Muscle of leg (tissue), 9 donors: ENCODE data around the gene ZCCHC14. TPM values are rescaled to one million over a fixed set of nuclear protein-coding genes. Genes with fewer than 3 reads are reported as not detected.

ENCODE experiments used
- polyA plus RNA-seq, 8 donors: library from polyadenylated mRNA; unstranded; fragments of 120-200 nt; gene quantifications; one replicate each; pipeline versions ENCODE4 v1.2.1 to v1.2.3, GENCODE V29; 2013; ENCODE audit warnings: inconsistent platforms in 1 of 8, low replicate concordance in 1 of 8; ENCODE audit not compliant: insufficient read length in 8 of 8, insufficient read depth in 1 of 8
- total RNA-seq: library from RNA; stranded (reverse); fragments of 120-200 nt; gene quantifications from one replicate; pipeline ENCODE4 v1.2.4, GENCODE V29; 2013

Gene ZCCHC14
- total and polyA plus RNA-seq, 9 donors: 10.1 to 23.2 (median 17.3) TPM

Other genes with a start within 250 kb of the ZCCHC14 start
- gene C16orf95, start 175.6 kb downstream of the ZCCHC14 start, total RNA-seq: 2.8 TPM
- gene C16orf95, start 175.6 kb downstream of the ZCCHC14 start, polyA plus RNA-seq: 1 to 10 TPM; 2.1 to 3.4 (median 2.8) TPM
- gene FBXO31, start 109.2 kb downstream of the ZCCHC14 start, total RNA-seq: 21.5 TPM
- gene FBXO31, start 109.2 kb downstream of the ZCCHC14 start, polyA plus RNA-seq: 10 to 100 TPM; 19.4 to 32.0 (median 27.4) TPM
- 24.4 TPM for gene MAP1LC3B, start 100.7 kb downstream of the ZCCHC14 start, total RNA-seq
- 10 to 100 TPM; 42.8 to 57.1 (median 48.8) TPM for gene MAP1LC3B, start 100.7 kb downstream of the ZCCHC14 start, polyA plus RNA-seq
- gene JPH3, start 109.5 kb upstream of the ZCCHC14 start, total RNA-seq: 0.18 TPM
- gene JPH3, start 109.5 kb upstream of the ZCCHC14 start, polyA plus RNA-seq: 1 to 10 TPM in 1 of 8 donors, under 1 TPM in 7; 0.15 to 1.4 (median 0.33) TPM